Activated CD4-positive, alpha-beta T cell treated with anti-CD3 and anti-CD28 coated beads, Interleukin-2, amount 50 U/mL, for 24 hours (primary cell): ENCODE results near the gene LRIG3.
"Not testable (repeated sequence)": the region's sequence is repeated elsewhere in the genome, so short reads cannot be mapped to it uniquely, and the experiment has no call there.

Experiments used
- DNase-seq, 2 donors: peaks; one replicate each; pipeline ENCODE4 v3.0.0-alpha.2; 2020; ENCODE audit warnings: low read depth in 1 of 2, low spot score in 1 of 2

Gene LRIG3

DNA sequence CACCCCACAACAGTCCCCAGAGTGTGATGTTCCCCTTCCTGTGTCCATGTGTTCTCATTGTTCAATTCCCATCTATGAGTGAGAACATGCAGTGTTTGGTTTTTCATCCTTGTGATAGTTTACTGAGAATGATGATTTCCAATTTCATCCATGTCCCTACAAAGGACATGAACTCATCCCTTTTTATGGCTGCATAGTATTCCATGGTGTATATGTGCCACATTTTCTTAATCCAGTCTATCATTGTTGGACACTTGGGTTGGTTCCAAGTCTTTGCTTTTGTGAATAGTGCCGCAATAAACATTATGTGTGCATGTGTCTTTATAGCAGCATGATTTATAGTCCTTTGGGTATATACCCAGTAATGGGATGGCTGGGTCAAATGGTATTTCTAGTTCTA, 17.6 kb downstream of the LRIG3 start:
- not testable (repeated sequence) for DNase-seq

DNA sequence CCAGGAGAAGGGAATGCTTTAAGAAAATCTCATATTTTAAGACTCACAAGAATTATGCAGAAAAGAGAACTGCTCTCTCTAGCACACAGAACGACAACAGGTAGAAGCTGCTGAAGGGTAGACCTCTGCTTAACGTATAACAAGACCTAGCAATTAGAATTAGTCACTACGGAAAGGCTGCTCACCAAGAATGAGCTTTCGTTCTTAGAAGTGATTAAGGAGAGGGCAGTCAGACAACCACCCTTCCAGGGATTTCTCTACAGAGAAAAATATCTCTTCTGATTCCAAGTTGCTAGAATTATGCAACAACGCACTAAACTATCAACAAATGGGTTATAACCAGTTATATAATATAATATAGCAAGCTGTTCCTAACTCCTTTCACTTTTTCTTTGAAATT, 18.6 kb downstream of the LRIG3 start:
- no peak for DNase-seq

GRCh38 chr12:58897969-58898368, 22.3 kb downstream of the LRIG3 start:
- DNase-seq = no peak

GRCh38 chr12:58896278-58896677, 24.0 kb downstream of the LRIG3 start:
- DNase-seq = no peak

DNA sequence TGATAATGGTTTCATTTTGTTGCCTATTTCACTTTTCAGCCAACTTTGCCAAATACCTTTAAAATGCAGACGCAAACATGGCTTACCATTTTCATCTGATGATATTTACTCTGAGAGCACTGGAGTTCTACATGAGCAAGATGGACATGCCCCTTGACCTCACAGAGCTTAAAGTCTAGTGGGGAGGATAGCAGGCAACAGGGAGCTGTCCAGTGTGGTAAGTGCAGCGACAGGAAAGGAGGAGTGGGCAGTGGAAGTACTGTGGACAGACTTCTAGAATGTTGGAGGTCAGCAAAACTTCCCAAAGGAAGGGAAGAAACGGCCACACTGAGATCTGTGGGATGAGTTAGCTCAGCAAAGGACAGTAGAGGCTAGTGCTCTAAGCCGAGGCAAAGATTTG, 25.3 kb downstream of the LRIG3 start:
- DNase-seq = no peak

- no peak for DNase-seq
These were observed 26.3 kb downstream of the LRIG3 start for GRCh38 chr12:58894040-58894439.

GRCh38 chr12:58893495-58893894, 26.8 kb downstream of the LRIG3 start:
- no peak for DNase-seq

DNA sequence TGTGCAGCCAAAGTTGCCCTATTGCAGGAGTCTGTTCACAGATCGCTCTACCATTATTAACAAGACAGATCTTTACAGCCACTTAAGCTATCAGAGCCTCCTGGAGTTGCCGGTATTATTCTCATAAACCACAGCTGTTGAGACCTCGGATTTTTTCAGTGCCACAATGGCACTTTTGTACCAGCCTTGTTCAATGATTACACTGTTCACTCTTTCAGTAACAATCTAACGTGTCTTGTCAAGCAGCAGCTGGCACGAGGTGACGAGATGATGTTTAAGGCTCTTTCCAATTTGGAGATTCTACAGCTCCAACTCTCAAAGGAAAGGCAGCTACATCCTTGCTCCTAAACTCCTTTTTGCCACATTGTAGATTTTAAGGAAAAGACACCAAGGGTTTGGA, 30.7 kb downstream of the LRIG3 start:
- no peak for DNase-seq

DNA sequence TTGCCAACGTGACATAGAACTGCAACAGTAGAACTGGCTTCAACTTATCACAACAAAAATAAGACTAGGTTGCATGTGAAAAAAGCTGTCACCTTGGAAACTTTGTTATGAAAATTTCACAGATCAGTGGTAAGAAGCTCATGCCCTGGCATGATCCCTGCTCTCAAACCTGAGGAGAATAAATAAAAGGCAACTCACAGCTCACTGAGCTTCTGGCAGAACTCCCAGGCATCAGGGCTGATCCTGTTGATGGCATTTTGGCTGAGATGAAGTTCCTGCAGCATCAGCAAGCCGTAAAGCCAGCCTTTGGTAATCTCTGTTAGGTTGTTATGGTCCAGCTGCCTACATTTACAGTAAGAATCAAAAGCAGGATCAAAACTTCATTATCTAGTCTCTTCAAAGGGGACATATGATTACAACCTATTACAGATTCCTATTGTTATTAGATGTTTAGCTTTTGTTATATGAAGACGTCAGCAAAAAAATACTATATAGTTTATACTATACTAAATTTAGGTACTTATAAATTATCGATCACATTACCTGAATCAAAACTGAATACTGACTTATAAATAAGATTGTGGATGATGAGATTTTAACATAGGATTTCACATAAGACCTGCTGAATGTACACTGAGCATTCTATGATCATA, 32.0 kb downstream of the LRIG3 start:
- no peak for DNase-seq

GRCh38 chr12:58887068-58887467, 33.2 kb downstream of the LRIG3 start:
- no peak for DNase-seq

GRCh38 chr12:58886474-58886873, 33.8 kb downstream of the LRIG3 start:
- no peak for DNase-seq

DNA sequence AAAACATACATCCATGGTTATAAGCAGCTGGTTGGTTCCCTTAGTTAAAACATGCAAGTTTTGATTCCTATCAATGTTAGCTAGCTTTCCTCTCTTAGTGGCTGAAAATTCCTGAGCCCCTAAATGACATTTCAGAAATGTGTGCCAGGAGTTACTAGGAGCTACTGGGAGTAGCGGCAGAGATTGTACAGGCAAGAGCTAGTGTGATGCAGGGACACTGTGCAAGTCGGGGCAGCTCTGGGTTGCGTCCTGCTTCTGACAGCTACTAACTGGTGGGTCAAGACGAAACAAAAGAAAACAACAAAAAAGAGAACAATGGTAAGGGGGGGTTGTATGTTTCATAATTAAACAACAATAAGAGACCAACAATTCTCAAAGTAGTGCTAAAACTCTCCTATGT, 35.4 kb downstream of the LRIG3 start:
- no peak for DNase-seq

GRCh38 chr12:58883576-58884334, 36.5 kb downstream of the LRIG3 start:
- no peak for DNase-seq

GRCh38 chr12:58882826-58883225, 37.5 kb downstream of the LRIG3 start:
- no peak for DNase-seq

DNA sequence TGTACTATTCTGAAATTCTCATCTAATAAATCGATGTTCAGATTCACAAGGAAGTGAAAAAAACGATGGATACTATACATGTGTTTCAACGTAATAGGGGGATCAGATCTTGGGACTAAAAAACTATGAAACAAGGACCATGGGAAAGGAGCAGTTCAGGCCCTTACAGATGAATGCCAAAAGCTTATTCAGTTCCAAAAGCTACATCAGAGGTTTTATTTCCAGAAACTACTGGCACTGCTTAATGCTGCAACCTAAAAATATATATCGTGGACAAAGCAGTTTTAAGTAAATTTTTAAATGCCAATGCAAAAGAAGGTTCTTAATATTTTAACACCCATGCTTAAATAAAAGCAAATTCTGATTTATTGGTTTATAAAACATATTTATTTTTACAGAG, 38.5 kb downstream of the LRIG3 start:
- DNase-seq = no peak

DNA sequence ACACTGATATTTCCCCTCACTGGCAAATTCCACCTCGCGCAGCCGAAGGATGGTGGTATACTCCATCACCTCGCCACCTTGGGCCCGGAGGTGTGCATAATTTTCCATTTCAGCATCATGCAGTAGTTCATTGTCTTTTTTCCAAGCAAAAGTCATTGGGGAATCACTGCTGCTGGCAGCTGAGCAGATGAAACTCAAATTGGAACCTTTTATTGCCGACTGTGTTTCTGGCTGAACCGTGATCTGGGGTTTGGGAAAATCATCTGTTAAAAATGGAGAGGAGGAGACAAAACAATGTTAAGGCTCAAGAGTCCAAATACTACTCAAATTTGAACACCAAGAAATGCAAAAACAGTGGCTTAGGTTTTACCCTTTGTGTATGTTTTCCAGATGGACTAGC, 39.7 kb downstream of the LRIG3 start:
- no peak for DNase-seq

DNA sequence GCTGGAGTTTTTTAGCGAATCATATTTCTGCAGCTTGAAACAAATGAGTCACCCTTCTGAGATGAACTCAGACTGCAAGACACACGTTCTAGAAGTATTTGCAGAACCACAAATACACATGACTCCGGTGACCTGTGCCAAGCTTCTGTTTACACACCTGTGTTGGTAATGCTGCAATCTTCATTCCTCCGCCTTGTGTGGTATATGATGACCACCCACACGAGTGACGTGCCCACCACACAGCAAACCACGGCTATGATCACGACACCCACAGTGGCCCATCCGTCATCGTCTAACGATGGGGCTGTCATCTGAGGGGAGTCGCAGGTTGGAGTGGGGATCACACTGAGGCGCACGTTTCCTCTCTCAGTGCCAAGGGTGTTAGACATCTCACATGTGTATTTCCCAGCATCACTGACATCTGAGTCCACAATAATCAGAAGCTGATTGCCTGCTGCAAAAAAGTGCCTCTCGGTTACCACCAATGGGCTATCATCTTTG, 43.0 kb downstream of the LRIG3 start:
- DNase-seq = no peak

DNA sequence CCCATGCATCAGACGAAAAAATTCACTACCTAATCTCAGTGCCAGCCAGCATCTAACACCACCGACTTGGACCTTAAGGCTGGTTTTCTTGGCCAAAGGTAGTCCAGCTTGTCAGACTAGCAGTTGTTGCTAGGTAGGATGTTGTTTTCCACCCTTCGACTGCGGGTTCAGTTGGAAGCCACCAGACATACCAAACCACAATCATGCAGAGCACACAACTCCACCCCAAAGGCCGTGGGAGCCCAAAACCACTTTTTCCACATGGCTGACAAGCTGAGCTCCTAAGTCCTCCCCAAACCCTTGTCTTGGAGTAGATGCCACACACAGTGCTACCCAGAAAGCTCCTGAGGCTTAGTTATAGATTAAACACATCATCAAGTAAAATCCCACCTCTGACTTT, 46.8 kb downstream of the LRIG3 start:
- DNase-seq = no peak

- no peak for DNase-seq
These were observed 48.7 kb downstream of the LRIG3 start for GRCh38 chr12:58871556-58871955.

DNA sequence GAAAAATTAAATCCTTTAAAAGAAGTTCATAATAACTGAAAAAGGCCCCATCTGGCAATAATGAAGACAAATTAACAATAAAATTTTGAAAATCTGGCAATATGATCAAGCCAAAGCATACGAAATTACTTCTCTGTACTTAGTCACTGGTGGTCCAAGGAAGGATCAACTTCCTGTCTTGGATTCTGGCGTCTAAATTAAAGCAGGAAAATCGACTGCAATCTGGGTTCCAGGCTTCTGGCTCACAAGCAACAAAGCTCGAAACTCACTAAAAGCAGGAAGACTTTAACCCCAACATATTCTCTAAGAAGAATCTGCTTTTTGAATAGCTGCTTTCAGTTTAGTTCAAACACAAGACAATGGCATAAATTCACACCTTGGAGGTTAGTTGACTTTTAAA, 49.7 kb downstream of the LRIG3 start:
- no peak for DNase-seq

DNA sequence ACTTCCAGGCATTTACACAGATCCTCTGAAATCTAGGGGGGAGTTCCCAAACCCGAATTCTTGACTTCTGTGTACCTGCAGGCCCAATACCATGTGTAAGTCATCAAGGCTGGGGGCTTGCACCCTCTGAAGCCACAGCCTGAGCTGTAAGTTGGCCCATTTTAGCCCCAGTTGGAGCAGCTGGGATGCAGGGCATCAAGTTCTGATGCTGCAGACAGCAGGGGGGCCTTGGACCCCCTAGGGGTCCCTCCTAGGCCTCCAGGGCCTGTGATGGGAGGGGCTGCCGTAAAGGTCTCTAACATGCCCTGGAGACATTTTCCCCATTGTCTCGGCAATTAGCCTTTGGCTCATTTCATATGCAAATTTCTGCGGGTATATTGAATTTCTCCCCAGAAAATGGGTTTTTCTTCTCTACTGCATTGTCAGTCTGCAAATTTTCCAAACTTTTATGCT, 59.5 kb downstream of the LRIG3 start:
- DNase-seq = no peak

DNA sequence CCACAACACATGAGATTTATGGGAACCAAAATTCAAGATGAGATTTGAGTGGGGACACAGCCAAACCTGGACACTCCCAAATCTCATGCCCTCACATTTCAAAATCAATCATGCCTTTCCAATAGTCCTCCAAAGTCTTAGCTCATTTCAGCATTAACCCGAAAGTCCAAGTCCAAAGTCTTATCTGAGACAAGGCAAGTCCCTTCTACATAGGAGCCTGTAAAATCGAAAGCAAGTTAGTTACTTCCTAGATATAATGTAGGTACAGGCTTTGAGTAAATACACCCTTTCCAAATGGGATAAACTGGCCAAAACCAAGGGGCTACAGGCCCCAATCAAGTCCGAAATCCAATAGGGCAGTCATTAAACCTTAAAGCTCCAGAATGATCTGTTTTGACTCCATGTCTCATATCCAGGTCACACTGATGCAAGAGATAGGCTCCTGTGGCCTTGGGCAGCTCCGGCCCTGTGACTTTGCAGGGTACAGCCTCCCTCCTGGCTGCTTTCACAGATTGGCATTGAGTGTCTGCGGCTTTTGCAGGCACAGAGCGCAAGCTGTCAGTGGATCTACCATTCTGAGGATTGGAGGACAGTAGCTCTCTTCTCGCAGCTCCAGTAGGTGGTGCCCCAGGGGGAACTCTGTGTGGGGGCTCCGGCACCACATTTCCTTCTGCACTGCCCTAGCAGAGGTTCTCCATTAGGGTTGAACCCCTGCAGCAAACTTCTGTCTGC, 60.1 kb downstream of the LRIG3 start:
- DNase-seq = no peak
